HTR-8/SVneo (cell line): ENCODE measurements around the gene MAPKAPK5.

Experiments used
- DNase-seq: peaks from one replicate; pipeline ENCODE4 v3.0.0; 2011; ENCODE audit warnings: low spot score, mixed read lengths; ENCODE audit not compliant: insufficient read length
- FAIRE-seq: peaks from 2 replicates; lab custom pipeline; 2011; peaks lifted over from hg19 to GRCh38; lab: Jason Lieb, UNC

Gene MAPKAPK5

DNA sequence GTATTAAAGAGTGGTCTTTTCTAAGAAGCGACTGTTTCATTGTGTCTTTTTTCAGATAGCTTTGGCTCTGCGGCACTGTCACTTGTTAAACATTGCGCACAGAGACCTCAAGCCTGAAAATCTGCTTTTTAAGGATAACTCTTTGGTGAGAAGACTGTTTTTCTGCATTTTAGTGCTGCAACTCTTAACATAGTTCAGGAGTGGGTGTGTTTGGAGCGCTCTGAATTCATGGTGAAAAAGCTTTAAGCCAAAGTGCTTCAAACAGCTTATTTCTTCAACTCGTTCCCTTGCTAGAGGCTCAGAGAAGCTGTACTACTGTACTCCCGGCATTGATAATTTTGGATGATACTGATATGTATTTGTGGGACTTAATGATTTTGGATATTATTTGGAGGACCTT is 28.2 kb downstream of the MAPKAPK5 start:
- FAIRE-seq (no peak), DNase-seq (no peak)

GRCh38 chr12:111870706-111871105 is 28.7 kb downstream of the MAPKAPK5 start:
- FAIRE-seq: no peak
- no peak for DNase-seq

DNA sequence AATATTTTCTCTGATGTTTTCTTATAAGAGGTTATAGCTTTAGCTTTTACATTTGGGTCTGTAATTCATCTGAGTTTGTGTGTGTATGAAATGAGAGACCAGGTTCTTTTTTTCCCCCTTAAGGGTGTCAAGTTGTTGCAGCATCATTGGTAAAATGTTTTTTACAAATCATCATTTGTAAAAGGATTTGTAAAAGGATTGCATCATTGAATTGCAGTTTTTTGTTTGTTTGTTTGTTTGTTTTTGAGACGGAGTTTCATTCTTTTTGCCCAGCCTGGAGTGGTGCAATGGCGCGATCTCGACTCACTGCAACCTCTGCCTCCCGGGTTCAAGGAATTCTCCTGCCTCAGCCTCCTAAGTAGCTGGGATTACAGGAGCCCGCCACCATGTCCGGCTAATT is 31.1 kb downstream of the MAPKAPK5 start:
- FAIRE-seq (no peak), DNase-seq (no peak)

GRCh38 chr12:111881716-111882115 is 39.7 kb downstream of the MAPKAPK5 start:
- DNase-seq (no peak), FAIRE-seq (no peak)

GRCh38 chr12:111886662-111887545 is 44.9 kb downstream of the MAPKAPK5 start:
- DNase-seq (no peak), FAIRE-seq (no peak)

DNA sequence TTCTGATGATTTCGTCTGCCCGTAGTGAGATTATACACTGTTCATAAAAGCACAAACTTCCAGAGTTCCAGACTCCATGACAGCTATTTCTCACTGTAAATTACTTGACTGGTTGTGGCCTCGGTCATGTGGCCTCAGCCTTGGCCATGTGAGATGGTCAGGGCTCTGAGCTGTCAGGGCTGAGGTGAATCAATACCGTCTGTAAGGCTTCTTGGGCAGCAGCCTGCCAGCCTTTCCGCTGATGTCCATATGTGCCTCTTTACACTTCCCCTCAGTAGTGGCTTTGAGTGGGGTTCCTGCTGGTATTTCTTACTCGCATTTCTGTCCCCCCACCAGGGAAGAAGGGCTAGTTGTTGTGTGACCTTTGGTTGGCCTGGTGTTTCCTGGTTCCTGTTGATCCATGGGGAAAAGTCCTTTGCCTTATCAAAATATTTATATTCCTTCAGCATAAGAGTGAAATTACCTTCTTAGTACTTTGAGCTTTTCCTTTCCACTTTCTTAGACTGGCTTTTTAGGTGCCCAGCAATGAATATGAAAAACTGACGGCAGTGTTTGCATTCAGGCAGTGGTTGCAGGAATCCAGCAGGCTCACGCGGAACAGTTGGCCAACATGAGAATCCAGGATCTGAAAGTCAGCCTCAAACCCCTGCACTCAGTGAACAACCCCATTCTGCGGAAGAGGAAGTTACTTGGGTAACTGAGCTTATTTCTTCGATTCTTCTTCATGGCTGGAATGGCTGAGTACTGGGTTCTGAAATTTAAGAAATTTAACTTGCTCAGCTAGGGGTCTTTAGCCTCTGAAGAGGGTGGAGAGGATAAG is 46.1 kb downstream of the MAPKAPK5 start:
- DNase-seq: no peak
- FAIRE-seq: no peak

GRCh38 chr12:111893287-111893686 is 51.3 kb downstream of the MAPKAPK5 start:
- DNase-seq (no peak), FAIRE-seq (no peak)

DNA sequence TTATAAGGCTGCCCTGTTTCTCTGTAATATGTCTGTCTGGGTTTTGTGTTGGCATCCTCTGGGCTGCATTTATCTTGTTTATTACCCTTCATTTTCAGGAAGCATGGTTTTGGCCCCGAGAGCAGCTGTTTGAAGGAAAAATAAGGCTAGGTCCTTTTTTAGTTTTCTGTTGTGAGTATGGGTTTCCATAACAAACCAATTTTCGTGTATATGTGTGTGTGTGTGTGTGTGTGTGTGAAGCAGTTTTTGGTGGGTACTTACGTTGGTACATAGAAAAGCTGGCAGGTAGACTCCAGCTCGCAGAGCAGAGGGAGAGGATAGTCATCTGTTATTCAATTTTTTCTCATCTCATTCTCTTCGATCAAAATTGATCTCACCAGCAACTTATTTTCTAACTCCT is 52.5 kb downstream of the MAPKAPK5 start:
- DNase-seq (no peak), FAIRE-seq (no peak)

DNA sequence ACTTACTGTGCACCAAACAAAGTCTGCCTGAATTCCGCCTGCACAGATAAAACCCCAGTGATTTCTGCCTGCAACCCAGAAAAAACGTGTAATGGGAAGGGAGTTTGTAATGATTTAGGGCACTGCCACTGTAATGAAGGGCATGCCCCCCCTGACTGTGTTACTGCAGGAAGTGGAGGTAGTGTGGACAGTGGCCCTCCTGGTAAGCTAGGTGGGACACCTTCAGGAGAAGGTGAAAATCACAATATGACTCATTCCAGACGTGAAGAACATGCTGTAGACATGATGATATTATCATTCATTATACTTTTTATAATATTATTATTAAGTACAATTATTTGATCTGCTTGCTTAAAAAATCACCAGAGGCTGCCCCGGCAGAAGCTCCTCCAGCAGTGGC is 59.2 kb downstream of the MAPKAPK5 start:
- no peak for FAIRE-seq

GRCh38 chr12:111904446-111904975 is 62.5 kb downstream of the MAPKAPK5 start:
- FAIRE-seq (no peak), DNase-seq (no peak)

More for the DNA sequence above, 59.2 kb downstream of the MAPKAPK5 start:
- no peak for DNase-seq

GRCh38 chr12:111905502-111905901 is 63.5 kb downstream of the MAPKAPK5 start:
- no peak for FAIRE-seq
- no peak for DNase-seq

- no peak for FAIRE-seq
- DNase-seq: no peak
These were observed 65.7 kb downstream of the MAPKAPK5 start for GRCh38 chr12:111907740-111908139.

GRCh38 chr12:111925171-111925570 is 83.1 kb downstream of the MAPKAPK5 start:
- DNase-seq (no peak), FAIRE-seq (no peak)

- DNase-seq: no peak
- FAIRE-seq: no peak
These were observed 84.6 kb downstream of the MAPKAPK5 start for GRCh38 chr12:111926631-111927030.

DNA sequence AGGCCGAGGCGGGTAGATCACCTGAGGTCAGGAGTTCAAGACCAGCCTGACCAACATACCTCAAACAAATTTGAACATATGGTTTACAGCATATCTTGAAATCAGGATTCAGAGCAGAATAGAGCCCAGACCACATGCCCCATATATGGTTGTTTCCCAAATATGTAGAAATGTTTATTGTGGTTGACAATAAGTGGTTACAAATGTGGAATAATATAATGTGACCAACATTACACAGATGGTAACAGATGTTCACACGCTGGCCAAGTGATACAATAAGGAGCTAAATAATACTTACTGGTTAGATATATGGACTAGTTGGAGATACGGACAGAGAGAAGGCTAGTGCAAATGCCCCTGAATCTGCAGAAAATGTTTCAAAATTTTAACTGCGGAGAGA is 85.3 kb downstream of the MAPKAPK5 start:
- DNase-seq (no peak), FAIRE-seq (no peak)

GRCh38 chr12:111932241-111932640 is 90.2 kb downstream of the MAPKAPK5 start:
- DNase-seq (no peak), FAIRE-seq (no peak)

GRCh38 chr12:111936869-111937268 is 94.8 kb downstream of the MAPKAPK5 start:
- DNase-seq: no peak
- FAIRE-seq: no peak

DNA sequence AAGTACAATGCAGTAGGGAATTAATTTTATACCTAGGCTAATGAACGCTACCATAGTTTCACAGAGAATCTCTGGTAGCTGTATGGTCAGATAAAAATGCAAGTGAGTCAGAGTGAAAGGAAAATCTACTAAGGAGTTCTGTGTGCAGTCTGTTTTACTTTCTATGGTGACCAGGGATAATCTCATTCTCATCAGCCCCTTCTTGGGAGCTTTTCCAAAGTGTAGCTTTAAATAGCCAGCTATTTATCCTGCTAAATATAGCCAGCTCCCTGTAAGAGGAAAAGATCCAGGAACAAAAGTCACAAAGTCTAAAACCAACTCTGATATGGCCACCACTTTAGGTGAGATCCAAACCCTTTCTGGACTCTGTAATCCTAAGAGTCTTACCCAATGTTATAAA is 95.4 kb downstream of the MAPKAPK5 start:
- FAIRE-seq: no peak
- DNase-seq: no peak

- no peak for DNase-seq
- FAIRE-seq: no peak
These were observed 100.5 kb downstream of the MAPKAPK5 start for GRCh38 chr12:111942557-111942956.

DNA sequence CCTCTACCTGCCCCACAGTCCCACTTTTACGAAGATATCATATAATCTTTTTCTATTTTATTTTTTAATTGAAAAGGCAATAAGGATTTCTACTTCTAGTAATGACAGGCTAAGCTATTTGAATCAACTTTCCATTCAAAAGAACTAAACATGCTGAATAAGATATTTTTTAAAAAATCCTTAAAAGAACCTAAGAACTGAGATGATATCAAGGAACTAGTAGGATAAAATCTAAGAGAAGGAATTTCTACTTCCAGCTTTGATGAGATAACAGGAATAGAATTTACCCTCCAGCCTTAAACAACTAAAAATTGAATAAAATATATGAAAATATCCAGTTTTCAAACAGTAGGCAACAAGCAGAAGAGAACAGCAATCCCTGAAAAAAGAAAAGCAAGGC is 101.9 kb downstream of the MAPKAPK5 start:
- FAIRE-seq (no peak), DNase-seq (no peak)
